Fibroblast of skin of right biceps (primary cell): ENCODE measurements around the gene SYNE2.

Experiments used
- DNase-seq: peaks from one replicate; pipeline ENCODE4 v3.0.0-alpha.2; 2013

SYNE2 gene

DNA sequence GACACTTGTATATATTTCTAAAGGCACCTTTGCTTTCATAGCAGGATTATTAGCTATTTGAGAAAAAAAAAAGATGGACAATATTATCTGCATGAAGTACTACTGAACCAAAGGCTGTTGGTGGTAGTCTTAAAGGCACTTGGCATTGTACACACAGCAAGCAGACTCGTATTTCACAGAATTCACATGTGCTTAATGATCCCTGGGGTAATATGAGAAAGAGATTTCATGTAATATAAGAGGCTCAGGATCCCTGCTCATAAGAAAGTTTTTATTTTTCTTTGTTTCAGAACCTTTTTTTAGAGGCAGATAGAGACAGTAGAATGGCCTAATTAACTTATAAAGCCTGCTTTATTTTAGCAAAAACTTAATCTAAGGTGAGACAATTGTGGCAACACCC lies 59.5 kb downstream of the SYNE2 start:
- DNase-seq: no peak

DNA sequence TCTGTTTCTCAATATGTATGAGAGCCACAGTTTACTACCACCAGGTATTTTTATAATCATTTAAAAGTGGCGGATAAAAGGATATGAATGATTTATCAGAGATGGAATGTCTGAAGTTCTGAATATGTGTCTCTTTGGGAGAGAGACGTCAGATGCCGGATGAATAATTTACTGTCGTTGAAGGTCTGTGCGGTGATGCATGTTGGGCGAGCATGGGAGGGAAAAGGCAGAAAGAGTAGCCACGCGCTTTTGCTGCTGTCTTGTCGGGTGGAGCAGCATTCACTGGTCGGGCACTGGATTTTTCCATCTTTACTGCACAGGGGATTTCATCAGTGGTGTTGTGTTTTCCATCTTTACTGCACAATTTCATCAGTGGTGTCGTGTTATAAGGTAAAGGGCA lies 65.6 kb downstream of the SYNE2 start:
- DNase-seq: no peak

DNA sequence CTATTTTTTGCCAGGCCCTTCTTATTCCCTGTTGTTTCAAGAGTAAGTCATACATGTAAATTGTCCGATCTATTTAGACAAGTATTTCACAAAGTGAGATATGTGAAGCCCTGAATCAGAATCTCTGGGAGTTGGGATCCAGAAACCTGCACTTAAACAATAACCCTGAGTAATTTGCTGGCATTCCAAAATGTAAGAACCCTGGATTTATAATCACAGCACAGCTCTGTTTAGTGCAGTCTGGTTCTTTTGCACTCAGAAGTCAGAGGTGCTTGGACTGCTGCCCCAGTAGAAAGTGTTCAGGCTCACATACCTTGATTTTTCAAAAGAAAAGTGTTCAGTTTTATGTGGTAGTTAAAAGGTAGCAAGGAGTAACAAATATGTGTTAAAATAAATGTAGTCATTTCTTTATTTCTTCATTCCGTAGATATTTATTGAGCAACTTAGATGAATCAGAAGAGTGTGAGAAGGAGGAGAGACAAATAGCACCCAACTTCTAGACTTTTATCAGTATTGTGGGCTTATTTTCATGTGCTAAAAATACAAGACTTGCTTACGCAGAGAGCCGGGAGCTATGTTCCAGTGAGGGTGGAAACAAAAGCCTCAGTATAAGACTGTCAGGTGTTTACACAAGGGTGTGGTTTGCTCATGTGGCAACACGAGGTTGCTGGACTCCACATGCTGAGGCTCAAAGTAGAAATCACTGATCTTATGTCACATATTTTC lies 70.1 kb downstream of the SYNE2 start:
- no peak for DNase-seq

DNA sequence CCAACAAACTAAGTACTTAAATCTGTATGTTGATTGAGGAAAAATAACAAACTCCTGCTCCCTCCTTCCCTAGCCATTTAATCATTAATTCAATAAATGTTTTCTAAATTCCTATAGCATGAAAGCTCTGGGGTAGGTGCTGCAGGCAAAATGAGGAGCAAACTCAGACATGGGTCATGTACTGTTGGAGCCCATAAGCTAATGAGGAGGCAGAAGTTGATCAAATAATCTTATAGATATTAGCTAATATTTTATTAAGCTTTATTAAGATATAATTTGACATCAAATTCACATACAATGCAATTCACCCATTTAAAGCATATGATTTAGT lies 70.6 kb downstream of the SYNE2 start:
- DNase-seq: no peak

DNA sequence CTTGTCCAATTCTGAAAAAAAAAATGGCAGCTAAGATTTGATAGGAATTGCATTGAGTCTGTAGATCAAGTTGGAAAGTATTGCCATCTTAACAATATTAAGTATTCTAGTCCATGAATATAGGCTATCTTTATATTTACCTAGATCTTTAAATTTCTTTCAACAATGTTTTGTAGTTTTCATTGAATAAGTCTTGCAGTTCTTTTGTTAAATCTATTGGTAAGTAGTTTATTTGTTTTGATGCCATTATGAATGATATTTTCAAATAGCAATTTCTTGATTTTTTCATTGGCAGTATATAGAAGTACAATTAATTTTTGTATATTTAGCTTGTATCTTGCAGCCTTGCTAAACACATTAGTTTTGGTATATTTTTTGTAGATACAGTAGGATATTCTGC lies 71.6 kb downstream of the SYNE2 start:
- no peak for DNase-seq

DNA sequence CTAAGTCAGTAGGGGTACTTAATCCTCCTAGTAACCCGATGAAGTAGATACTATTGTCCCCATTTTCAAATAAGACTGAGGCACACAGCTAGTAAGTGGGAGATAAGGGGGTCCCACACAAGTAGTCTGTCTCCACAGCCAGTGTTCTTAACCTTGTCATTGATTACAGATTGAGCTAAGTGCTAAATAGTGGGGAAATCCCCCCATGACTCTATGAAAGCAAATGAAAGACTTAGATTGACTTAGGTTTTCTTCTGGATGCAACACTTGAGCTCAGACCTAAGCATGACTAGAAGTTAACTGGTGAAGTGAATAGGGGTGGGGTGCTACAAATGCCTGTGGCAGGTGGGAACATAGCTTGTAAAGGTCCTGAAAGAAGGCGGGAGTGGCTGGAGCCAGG lies 73.8 kb downstream of the SYNE2 start:
- no peak for DNase-seq

DNA sequence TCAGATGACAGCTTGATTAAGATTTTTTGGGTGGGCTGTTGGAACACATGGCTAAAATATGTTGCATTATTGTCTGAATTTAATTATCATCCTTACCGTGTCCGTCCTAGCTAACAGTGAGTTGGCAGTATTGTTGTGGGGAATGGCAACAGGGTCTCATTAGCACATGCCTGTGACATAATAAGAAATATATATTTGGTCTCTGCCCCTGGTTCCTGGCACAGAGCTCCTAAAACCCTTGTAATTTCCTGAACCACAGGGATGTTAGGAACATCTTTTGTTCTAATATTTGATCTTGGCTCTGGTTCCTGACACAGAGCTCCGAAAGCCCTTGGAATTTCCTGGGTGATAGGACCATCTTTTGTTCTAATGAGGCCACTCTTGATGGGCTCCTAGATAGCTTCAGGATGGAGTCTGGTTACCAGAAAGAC lies 76.0 kb downstream of the SYNE2 start:
- DNase-seq: no peak

DNA sequence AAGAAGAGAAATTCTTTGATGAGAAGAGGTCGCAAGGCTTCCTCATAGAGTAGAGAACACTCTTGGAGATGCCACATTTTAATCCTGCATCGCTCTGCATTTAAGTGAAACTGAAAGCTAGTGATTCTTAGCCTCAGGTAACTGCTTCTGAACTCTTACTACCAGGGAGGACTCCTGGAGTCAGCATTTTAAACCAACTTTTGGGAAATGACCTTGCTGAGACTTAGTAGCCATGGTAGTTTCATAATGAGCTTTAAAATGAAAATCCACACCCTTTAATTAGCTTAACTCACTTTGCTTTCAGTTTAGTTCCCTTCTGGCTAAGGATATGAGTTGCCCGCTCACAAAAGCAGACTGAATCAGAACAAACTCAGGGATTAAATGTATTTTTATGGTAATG lies 80.3 kb downstream of the SYNE2 start:
- no peak for DNase-seq

DNA sequence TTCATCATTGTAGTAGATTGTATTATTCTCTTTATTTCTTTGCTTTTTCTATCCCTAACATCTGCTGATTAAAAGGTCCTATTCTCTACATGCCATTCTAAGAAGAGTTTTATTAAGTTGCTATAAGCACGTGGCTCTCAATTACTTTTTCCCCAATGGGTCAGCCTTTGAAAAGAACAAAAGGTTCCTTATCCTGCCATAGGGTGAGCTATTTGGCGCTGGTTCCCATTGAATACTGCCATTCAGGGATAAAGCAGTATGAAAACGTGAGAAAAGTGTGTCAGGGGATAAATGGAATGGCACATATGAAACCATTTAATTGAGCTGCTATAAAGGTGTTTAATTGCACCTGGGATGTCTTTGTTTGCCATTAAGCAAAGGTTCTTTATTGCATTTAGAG lies 80.9 kb downstream of the SYNE2 start:
- no peak for DNase-seq

DNA sequence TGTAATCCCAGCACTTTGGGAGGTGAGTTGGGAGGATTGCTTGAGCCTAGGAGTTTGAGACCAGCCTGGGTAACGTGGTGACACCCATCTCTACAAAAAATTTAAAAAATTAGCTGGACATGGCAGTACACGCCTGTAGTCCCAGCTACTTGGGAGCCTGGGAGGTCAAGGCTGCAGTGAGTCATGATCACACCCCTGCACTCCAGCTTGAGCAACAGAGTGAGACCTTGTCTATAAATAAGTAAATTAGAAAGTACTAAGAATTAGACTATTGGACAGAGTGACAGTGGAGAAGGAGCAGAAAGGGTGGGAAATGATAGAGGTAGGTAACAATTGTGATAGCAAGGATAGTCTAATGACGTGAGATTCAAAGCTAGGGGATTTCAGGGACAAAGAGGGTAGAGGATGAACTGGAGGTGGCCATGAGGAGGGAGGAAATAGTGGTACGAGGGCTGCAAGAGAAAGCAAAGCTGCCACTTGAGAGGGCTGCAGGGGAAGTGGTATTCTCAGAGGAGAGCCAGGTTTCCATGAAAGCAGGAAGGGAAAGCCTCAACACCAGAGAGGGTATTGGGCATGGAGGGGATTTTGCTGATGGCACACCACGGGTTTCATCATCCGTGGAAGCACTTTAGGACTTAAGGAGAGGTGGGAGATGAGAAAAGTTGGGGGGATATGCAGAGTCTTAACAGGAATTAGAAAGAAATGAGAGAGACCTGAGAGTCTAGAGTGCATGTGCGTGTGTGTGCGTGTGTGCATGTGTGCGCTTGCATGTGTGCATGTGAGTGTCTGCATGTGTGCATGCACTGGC lies 85.6 kb downstream of the SYNE2 start:
- DNase-seq: no peak

DNA sequence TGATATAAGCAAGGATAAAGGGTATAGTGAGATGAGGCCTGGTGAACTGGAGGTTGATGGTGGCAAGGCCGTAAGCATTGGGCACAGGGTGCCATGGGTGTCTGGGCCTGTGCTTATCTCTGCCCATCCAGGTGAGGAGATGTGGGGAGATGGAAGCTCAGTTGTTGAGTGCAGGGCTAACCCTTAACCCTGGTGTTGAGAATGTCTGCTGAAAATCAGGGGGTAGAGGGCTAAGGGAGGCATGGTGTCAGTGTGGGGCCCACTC lies 86.1 kb downstream of the SYNE2 start:
- DNase-seq: no peak

DNA sequence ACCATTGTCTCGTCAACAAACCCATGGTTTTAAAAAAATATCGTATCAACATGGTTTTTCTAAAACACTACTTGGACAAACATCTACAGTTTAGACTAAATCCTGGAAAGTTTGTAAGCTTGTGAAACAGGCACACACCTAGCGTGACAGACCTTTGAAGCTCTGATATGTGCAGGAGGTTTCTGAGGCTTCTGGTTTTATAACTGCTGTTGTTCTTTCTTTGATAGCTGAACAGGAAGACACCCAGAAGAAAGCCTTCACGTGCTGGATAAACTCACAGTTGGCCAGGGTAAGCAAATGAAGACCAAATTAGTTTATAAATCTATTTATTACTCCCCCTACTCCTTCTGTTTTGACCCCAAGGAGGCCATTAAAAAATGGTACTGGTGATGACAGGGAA lies 87.6 kb downstream of the SYNE2 start:
- DNase-seq: no peak

DNA sequence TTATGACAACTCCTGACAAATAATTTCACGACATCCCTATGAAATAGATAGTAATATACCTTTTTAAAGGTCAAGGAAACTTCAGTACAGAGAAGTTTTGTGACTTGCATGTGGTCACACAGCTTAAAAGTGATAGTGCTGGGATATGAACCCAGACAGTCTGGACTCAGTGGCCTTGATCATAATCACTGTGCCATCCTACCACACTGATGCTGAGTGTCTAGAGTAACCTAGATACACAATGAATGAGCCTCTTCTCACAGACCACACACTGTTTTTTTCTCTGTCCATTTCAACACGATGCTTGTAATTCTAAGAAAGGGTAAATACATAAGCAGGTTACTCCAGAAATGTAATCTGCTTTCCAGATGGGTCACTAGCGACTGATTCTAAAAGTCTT lies 88.2 kb downstream of the SYNE2 start:
- DNase-seq: no peak

DNA sequence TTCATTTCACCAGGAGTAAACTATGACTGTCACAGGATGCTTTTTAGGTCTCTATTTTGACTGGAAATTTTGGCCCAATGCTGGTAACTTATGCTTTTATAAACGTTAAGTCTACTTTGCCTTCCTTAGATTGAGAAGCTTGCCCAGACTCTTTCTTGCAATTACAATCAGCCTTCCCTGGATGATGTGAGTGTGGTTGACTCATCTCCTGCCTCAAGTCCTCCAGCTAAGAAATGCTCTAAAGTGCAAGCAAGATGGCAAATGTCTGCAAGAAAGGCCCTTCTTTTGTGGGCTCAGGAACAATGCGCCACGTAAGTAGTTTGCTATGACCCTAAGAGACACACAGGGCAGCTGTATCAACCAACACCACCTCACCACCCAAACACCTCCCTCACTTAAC lies 96.9 kb downstream of the SYNE2 start:
- DNase-seq: peak; percentile 3

DNA sequence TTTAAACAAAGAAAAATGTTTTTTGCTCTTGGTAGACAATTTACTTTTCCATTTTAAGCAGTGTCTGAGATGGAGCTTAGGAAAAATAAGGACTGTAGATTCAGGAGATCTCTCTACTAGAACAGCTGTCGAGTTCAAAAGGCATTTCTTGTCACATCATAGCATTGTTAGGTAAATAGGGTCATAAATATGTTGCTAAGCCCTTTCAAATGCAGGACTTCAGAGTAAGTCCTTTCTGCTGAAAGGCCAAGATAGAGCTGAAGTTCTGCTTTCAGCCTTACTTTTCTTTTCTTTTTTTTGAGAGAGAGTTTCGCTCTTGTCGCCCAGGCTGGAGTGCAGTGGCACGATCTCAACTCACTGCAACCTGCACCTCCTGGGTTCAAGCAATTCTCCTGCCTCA lies 98.2 kb downstream of the SYNE2 start:
- DNase-seq: no peak

DNA sequence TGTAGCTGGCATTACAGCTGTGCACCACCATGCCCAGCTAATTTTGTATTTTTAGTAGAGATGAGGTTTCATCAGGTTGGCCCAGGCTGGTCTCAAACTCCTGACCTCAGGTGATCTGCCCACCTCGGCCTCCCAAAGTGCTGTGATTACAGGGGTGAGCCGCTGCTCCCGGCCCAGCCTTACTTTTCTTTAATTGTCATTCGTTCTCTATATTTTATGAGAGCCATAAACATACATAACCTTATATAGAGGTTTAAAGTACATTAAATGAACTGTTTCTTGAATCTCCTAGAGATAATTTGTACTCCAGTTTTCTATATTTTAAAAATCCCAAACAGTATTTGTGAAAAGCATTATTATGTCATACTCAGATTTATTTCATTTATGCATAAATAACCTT lies 98.6 kb downstream of the SYNE2 start:
- no peak for DNase-seq

DNA sequence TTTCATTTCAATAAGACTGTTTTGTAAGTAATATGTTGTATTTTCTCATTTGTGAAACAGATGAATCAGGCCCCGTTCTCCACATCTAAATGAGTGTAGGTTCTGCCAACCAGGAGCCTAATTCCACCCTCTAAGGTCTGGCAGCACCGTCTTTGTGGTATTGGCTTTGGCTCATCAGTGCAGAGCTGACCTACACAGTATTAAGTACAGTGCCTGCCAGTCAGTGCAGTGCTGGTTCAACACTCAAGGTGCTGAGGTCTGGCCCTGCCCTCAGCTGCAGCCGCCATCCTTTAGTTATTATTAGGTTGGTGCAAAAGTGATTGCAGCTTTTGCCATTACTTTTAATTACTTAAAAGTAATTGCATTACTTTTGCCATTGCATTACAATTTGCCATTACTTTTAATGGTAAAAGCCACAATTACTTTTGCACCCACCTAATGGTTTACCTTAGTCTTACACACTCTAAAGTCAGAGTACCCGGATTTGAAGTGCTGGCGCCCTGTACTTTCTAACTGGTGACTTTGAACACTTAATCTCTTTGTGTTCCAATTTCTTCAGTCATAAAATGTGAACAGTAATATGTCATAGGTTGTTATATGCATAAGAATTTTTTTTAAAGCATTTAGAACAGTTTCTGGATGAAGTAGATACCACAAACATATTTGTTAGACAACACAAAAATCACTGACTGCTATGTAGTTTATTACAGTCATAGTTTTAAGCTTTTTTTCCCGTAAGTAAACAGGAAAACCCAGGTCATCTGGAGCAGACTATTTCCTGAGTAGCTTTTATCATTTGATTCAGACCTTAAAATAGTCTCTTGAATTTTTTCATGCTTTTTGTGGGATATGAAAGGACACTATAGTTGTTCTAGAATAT lies 99.5 kb downstream of the SYNE2 start:
- DNase-seq: no peak

DNA sequence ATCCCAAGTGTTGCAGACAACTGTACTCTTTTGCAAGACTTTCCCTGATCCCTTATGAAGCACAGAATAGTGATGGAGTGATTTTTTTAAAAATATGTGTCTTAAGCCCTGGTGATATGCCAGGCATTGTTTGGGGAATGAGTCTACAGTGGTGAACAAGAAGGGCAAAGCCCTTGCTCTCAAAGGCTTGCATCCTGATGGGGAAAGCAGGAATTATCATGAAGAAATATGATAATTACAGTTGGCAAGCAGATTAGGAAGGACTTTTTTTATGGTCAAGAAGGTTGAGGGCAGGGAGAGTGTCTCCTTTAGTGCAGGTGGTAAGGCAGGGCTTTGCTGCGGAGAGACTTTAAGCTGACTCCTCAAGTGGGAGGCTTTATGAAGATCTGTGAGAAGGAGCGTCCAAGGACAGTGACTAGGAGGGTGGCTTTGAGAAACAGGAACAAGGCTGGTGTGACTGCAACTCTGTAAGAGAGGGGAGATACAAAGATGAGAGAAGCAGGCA lies 100.2 kb downstream of the SYNE2 start:
- DNase-seq: peak; percentile 16

DNA sequence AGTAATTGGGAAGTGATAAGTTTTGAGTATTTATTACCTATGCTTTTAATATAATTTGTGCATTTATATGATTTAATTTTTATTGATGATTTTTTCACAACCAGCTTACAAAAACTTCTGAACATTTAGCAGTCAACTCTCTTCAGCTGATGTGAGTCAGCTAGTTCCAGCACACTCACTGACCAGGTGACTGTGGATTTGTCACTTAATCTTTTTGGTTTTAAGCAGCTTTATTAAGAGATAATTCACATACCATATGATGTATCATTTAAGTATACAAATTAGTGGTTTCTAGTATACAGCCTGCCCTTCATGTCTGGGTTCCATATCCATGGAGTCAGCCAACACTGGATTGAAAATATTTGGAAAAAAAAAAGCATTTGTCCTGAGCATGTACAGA lies 103.5 kb downstream of the SYNE2 start:
- DNase-seq: peak; percentile 53

DNA sequence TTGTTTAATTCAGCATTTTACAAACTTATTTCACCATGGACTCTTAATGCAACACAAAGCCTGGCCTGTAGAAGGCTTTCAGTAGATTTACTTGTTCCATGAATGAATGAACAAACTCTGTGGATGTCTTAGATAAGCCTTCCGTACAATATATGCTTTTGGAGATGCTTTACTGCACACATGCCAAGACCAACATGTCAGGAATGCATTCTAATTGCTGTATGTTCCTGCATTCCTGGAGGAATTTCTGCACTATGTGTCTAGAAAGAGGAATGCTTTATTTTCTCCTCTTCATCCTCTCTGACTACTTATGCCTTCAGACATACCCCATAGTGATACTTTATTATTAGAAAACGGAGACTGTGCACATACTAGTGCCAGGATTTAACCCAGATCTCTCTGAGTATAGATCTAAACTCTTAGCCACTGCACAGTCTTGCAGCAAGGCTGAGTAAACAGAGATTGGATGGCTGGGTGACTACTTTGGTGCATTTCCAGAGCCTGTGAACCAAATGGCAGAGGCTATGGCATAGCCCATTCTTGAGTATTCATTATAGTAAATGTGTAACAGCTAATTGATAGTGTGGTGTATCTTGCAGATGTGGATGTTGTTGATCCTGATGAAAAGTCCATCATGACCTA lies 108.2 kb downstream of the SYNE2 start:
- peak; percentile 78 for DNase-seq

DNA sequence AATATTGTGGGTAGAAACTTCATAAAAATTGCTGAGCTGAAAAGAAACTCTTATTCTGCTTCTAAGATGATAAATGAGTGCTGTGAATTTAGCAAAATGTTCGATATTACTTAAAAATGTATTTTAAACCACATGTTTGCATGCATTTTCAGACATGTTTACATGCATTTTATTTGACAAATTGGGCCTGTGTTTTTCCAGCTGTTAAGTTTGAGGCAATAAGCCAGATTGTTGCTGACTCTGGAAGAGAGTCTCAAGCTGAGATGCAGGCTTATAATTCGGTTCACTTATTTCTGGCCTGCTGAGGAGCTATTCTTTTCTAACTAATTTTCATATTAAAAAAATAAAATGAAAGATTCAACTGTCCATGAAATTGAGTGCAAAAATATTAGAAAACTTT lies 110.1 kb downstream of the SYNE2 start:
- no peak for DNase-seq

DNA sequence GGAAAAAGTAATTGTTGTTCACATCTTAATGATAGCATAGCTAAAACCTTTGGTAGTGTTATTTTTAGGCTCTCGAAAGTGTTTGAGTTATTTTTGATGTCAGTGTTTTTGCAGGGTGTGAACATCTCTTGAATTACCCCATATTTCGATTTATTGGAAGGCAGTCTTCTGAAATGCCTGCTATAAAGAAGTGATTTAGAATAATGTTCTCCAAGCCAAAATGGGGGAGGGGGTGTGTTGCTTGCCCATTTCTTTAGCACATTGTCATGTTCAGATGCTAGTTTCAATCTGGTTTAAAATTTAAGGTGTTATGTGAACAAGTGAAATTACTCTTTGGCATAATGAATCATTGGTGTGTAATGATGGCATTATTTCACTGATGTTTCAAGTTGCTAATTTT lies 110.6 kb downstream of the SYNE2 start:
- no peak for DNase-seq

DNA sequence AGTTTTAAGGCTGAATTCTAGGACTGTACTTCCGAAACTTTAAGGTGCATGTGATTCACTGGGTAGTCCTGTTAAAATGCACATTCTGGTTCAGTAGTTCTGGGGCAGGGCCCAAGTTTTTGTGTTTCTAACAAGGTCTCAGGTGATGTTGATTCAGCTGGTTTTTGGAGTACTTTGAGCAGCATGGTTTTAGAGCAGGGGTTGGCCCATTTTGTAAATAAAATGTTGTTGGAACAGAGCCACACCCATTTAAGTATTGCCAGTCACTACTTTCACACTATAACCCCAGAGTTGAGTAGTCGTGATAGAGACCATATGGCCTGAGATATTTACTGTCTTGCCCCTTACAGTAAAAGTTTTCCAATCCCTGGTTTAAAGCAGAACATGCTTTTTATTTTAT lies 111.3 kb downstream of the SYNE2 start:
- no peak for DNase-seq
